OCI-LY1 (cell line): ENCODE results near the gene PRPF4.

Experiments used
- H2AFZ ChIP-seq: fragments of 200-600 bp; sonication (generic), shearing (Covaris generic); 2 replicates; pipeline ENCODE4 v1.6.0; 2014; ENCODE audit warnings: antibody characterized with exemption, mild to moderate bottlenecking, low read length
- H3F3A ChIP-seq: fragments of 200-600 bp; sonication (generic), shearing (Covaris generic); 2 replicates; pipeline ENCODE4 v1.6.0; 2014; ENCODE audit warnings: mild to moderate bottlenecking, antibody characterized with exemption, low read length, moderate library complexity; ENCODE audit not compliant: insufficient read depth
- H3K27ac ChIP-seq: fragments of 200-600 bp; sonication (generic); 2 replicates; pipeline ENCODE4 v1.5.1; 2014; ENCODE audit warnings: low read length, mixed run types, mild to moderate bottlenecking, low read depth; ENCODE audit not compliant: poor library complexity, severe bottlenecking
- H3K27me3 ChIP-seq: fragments of 200-600 bp; sonication (generic); 2 replicates; pipeline ENCODE4 v1.6.0; 2014; ENCODE audit warnings: antibody characterized with exemption, mild to moderate bottlenecking, low read length, moderate library complexity; ENCODE audit not compliant: insufficient read depth
- H3K36me3 ChIP-seq: fragments of 200-600 bp; sonication (generic); 2 replicates; pipeline ENCODE4 v1.6.1; 2014; ENCODE audit warnings: mild to moderate bottlenecking, antibody characterized with exemption, low read length, moderate library complexity, mixed read lengths; ENCODE audit not compliant: insufficient read depth
- H3K4me1 ChIP-seq: fragments of 200-600 bp; sonication (generic); 2 replicates; pipeline ENCODE4 v1.5.1; 2014; ENCODE audit warnings: mild to moderate bottlenecking, low read length, moderate library complexity; ENCODE audit not compliant: insufficient read depth, severe bottlenecking
- H3K4me2 ChIP-seq: fragments of 200-600 bp; sonication (generic), shearing (Covaris generic); 2 replicates; pipeline ENCODE4 v1.6.1; 2014; ENCODE audit warnings: low read length
- H3K4me3 ChIP-seq: fragments of 200-600 bp; sonication (generic); 2 replicates; pipeline ENCODE4 v1.5.1; 2014; ENCODE audit warnings: low read length, low read depth, mild to moderate bottlenecking, mixed read lengths; ENCODE audit not compliant: poor library complexity, severe bottlenecking
- H3K79me2 ChIP-seq: fragments of 200-600 bp; shearing (Covaris generic); 2 replicates; pipeline ENCODE4 v1.6.1; 2016; ENCODE audit warnings: mixed run types, low read length, mixed read lengths; ENCODE audit not compliant: insufficient read depth
- H3K9ac ChIP-seq: fragments of 200-600 bp; sonication (generic), shearing (Covaris generic); 2 replicates; pipeline ENCODE4 v1.6.1; 2014; ENCODE audit warnings: mild to moderate bottlenecking, low read length, mixed read lengths
- H3K9me2 ChIP-seq: fragments of 200-600 bp; sonication (generic), shearing (Covaris generic); 2 replicates; pipeline ENCODE4 v1.6.1; 2014; ENCODE audit warnings: low read depth, mild to moderate bottlenecking, low read length, mixed read lengths
- H3K9me3 ChIP-seq: fragments of 200-600 bp; shearing (Covaris generic); 2 replicates; pipeline ENCODE4 v1.6.1; 2014; ENCODE audit warnings: low read length, mixed read lengths
- H4K20me1 ChIP-seq: fragments of 200-600 bp; sonication (generic), shearing (Covaris generic); 2 replicates; pipeline ENCODE4 v1.6.0; 2016; ENCODE audit warnings: mild to moderate bottlenecking, low read length; ENCODE audit not compliant: insufficient read depth
- EZH2 ChIP-seq: fragments of 200-600 bp; sonication (generic), shearing (Covaris generic); IDR thresholded peaks from 2 replicates; pipeline ENCODE4 v1.8.0; 2017; ENCODE audit warnings: borderline replicate concordance, mixed run types, mild to moderate bottlenecking, antibody characterized with exemption, low read length, moderate library complexity, mixed read lengths
- TF ChIP-seq, protein P1 (sequence below): fragments of 200-600 bp; sonication (generic), shearing (Covaris generic); IDR thresholded peaks from 2 replicates; pipeline ENCODE4 v1.5.1; 2017; ENCODE audit warnings: mild to moderate bottlenecking, antibody characterized with exemption, low read length, moderate library complexity, mixed read lengths

Gene PRPF4

DNA sequence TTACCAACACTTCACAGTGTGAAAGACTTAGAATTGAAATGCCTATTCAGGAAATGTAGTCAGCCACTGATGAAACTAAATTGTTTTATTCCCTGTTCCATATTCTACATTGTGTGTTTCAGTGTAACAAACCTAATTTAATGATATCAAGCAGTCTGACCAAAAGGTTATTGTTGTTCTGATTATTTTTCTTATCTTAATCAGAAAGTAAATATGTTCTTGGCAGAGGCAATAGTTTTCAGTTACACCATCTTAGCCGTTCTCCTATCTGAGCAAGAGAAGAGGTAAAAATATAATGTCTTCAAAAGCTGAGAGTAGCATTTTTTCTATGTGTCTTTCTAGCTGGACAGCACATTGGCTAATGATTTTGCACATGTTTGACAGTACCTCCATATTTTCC lies 17.2 kb upstream of the PRPF4 start:
- no peaks in the 10 kb centered on the region for H3K4me1 ChIP-seq
- TF ChIP-seq EZH2 = no peak
- TF ChIP-seq, protein P1, sequence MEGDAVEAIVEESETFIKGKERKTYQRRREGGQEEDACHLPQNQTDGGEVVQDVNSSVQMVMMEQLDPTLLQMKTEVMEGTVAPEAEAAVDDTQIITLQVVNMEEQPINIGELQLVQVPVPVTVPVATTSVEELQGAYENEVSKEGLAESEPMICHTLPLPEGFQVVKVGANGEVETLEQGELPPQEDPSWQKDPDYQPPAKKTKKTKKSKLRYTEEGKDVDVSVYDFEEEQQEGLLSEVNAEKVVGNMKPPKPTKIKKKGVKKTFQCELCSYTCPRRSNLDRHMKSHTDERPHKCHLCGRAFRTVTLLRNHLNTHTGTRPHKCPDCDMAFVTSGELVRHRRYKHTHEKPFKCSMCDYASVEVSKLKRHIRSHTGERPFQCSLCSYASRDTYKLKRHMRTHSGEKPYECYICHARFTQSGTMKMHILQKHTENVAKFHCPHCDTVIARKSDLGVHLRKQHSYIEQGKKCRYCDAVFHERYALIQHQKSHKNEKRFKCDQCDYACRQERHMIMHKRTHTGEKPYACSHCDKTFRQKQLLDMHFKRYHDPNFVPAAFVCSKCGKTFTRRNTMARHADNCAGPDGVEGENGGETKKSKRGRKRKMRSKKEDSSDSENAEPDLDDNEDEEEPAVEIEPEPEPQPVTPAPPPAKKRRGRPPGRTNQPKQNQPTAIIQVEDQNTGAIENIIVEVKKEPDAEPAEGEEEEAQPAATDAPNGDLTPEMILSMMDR = no peak
- H3K9ac ChIP-seq = no peak overlapping the region
- no peaks in the 10 kb centered on the region for H3K27me3 ChIP-seq
- no peak overlapping the region for H3K27ac ChIP-seq
- H4K20me1 ChIP-seq = no peaks in the 10 kb centered on the region
- H3K9me2 ChIP-seq = no peaks in the 10 kb centered on the region
- H2AFZ ChIP-seq = no peak overlapping the region
- no peaks in the 10 kb centered on the region for H3F3A ChIP-seq
- H3K4me2 ChIP-seq = no peak overlapping the region
- peaks cover 26% of the 10 kb centered on the region for H3K36me3 ChIP-seq
- H3K79me2 ChIP-seq = no peaks in the 10 kb centered on the region
- H3K9me3 ChIP-seq = no peaks in the 10 kb centered on the region
- H3K4me3 ChIP-seq = no peak overlapping the region

DNA sequence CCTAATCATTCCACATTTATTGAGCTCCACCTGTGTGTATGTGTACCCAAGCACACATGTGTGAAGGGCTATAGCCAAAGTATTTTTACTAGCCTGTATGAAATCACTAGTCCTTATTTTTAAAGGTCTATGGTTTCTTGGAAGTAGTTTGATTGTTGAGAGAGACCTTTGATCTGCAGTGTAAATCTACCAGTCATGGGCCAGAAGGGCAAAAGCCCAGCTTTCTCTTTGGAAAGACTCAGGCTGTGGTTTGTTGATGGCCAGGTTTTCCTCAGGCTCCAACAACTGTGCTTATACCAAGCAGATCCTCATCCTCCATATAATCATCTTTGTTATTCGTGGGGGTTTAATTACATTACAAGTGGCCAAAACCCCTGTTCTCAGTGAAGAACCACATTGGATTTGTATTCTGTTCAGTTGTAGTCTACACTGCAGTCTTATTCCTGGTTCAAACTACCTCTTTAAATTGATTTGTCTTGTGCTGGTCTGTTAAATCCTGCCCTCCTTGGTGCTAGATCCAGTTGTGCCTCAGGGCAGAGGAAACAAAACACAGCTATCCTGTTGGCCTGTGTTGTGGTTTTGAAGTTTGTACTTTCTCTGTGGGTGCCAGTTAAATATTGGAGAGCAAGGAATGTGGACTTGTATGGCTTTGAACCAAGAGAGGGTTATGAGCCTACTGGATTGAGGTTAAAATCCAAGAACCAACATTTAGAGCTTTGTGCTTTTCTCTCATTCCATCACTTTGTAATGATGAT lies 13.4 kb upstream of the PRPF4 start:
- Histone ChIP-seq H3K27ac (no peak overlapping the region), H3K4me2 (no peak overlapping the region), H3K79me2 (no peaks in the 10 kb centered on the region), H3K27me3 (no peaks in the 10 kb centered on the region), H4K20me1 (no peaks in the 10 kb centered on the region), H3K4me3 (no peak overlapping the region), H3K4me1 (no peaks in the 10 kb centered on the region), H3K9ac (no peak overlapping the region), H2AFZ (no peak overlapping the region), H3K9me3 (no peaks in the 10 kb centered on the region), H3K36me3 (peaks cover 28% of the 10 kb centered on the region), H3K9me2 (no peaks in the 10 kb centered on the region), H3F3A (no peaks in the 10 kb centered on the region)
- TF ChIP-seq, protein P1 = no peak
- TF ChIP-seq EZH2 = no peak

DNA sequence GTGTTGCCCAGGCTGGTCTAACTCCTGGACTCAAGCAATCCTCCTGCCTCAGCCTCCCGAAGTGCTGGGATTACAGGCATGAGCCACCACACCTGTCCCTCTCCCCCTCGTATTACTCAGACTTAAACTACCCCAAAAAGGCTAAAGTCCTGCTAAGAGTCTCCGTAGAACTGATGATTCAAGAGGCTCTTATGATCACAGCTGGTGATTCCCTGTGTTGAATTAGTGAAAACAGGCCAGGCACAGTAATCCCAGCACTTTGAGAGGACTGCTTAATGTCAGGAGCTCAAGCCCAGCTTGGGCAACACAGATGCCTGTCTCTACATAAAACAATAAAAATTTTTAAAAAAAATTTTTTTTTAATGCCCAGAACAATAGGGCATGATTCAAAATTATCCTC lies 9.3 kb upstream of the PRPF4 start:
- no peak for TF ChIP-seq EZH2
- TF ChIP-seq, protein P1 = no peak

More for the DNA sequence above, 9.3 kb upstream of the PRPF4 start:
- Histone ChIP-seq H3K36me3 (peaks cover 39% of the 10 kb centered on the region), H3K9ac (no peak overlapping the region), H3K9me3 (no peaks in the 10 kb centered on the region), H3F3A (no peaks in the 10 kb centered on the region), H3K27ac (no peak overlapping the region), H3K4me3 (no peak overlapping the region), H3K27me3 (no peaks in the 10 kb centered on the region), H3K4me2 (no peak overlapping the region), H3K9me2 (no peaks in the 10 kb centered on the region), H3K4me1 (no peaks in the 10 kb centered on the region), H3K79me2 (no peaks in the 10 kb centered on the region), H2AFZ (no peak overlapping the region), H4K20me1 (no peaks in the 10 kb centered on the region)
